ENCODE data around the gene WIPF1. TPM values are rescaled to one million over a fixed set of nuclear protein-coding genes. Genes with fewer than 3 reads are reported as not detected.

The WIPF1 gene
- total RNA-seq, 4 donors from 2014 or later = 31.5 to 61.5 (median 36.3) TPM

DNA sequence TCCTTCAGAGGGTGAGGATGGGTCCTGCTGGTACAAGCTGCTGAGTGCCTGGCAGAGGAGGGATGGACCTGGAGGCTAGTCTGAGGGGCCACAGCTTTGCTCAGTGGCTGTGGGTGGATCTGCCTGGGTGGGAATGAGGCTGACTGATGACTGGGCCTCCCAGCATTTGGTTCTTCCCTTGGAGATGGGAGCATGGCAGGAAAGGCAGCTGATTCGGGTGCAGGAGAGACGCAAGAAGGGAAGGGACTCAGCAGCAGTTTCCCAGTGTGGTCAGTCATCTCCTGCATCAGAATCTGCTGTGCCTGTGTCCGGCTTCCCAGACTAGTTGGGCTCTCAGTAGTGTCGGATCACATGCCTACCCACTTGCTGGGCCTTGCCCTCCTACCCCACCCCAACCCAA, 7.3 kb downstream of the WIPF1 start:
- no peak overlapping the region for H3K4me3 ChIP-seq
- no peaks in the 10 kb centered on the region for H3K9me3 ChIP-seq
- H3K4me1 ChIP-seq = peaks cover 8 to 68% (median 59%) of the 10 kb centered on the region in 4 donors
- TF ChIP-seq, protein P1, sequence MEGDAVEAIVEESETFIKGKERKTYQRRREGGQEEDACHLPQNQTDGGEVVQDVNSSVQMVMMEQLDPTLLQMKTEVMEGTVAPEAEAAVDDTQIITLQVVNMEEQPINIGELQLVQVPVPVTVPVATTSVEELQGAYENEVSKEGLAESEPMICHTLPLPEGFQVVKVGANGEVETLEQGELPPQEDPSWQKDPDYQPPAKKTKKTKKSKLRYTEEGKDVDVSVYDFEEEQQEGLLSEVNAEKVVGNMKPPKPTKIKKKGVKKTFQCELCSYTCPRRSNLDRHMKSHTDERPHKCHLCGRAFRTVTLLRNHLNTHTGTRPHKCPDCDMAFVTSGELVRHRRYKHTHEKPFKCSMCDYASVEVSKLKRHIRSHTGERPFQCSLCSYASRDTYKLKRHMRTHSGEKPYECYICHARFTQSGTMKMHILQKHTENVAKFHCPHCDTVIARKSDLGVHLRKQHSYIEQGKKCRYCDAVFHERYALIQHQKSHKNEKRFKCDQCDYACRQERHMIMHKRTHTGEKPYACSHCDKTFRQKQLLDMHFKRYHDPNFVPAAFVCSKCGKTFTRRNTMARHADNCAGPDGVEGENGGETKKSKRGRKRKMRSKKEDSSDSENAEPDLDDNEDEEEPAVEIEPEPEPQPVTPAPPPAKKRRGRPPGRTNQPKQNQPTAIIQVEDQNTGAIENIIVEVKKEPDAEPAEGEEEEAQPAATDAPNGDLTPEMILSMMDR (IDR thresholded peaks at IDR 0.05) = no peak
- TF ChIP-seq POLR2AphosphoS5 (IDR thresholded peaks at IDR 0.05) (no peak), POLR2A (IDR thresholded peaks at IDR 0.05; ENCODE audit: low read depth) (no peak), EP300 (IDR thresholded peaks at IDR 0.05) (no peak)
- intact Hi-C loops (cut with DNase I) = no loop called here
- 96% methylated on average over 3 of the region's 4 CpGs for WGBS
- DNase-seq (ENCODE audit: extremely low spot score) = no peak
- peak overlapping the region in 1 of 4 donors; percentile 15 for H3K27ac ChIP-seq (replicated peaks in 1 of 4)
- H3K27me3 ChIP-seq = no peaks in the 10 kb centered on the region
- H3K36me3 ChIP-seq = peaks cover 0 to 4% (median under 1%) of the 10 kb centered on the region in 4 donors

DNA sequence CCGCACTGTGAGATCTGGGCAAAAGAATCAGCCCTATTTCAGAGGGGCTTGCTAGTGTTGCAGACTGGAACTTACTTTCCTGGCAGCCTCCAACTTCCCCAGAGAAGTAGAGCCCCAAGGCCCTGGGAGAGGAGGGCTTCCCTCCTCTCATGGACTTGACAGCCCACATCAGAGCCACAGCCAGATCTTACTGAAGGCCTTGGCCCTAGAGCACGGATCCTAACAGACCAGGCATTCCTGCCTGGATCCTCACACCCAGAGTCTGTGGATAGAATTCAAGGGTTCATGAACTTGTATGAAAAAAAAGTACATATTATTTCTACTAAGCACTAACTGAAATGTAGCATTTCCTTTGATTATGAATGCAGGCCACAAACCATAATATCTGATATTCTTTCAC, 8.3 kb downstream of the WIPF1 start:
- H3K9me3 ChIP-seq = no peaks in the 10 kb centered on the region
- H3K4me3 ChIP-seq = no peak overlapping the region
- intact Hi-C loops (cut with DNase I) = no loop called here
- WGBS = 92% methylated on average over 2 of the region's 2 CpGs
- H3K27me3 ChIP-seq = no peaks in the 10 kb centered on the region
- H3K36me3 ChIP-seq = peaks cover under 1 to 14% (median 8%) of the 10 kb centered on the region in 4 donors
- no peak for TF ChIP-seq POLR2A (IDR thresholded peaks at IDR 0.05; ENCODE audit: low read depth)
- TF ChIP-seq EP300 (IDR thresholded peaks at IDR 0.05) = no peak
- no peak for TF ChIP-seq POLR2AphosphoS5 (IDR thresholded peaks at IDR 0.05)
- TF ChIP-seq, protein P1 (IDR thresholded peaks at IDR 0.05) = no peak
- no peak overlapping the region for H3K27ac ChIP-seq (replicated peaks in 1 of 4)
- DNase-seq (ENCODE audit: extremely low spot score) = no peak
- H3K4me1 ChIP-seq = peaks cover 8 to 67% (median 59%) of the 10 kb centered on the region in 4 donors

- Histone ChIP-seq H3K4me1 (peaks cover 5 to 58% (median 52%) of the 10 kb centered on the region in 4 donors), H3K27me3 (no peaks in the 10 kb centered on the region), H3K27ac (replicated peaks in 1 of 4) (no peak overlapping the region), H3K36me3 (peaks cover 7 to 22% (median 13%) of the 10 kb centered on the region in 4 donors), H3K4me3 (no peak overlapping the region), H3K9me3 (no peaks in the 10 kb centered on the region)
- no peak for TF ChIP-seq POLR2A (IDR thresholded peaks at IDR 0.05; ENCODE audit: low read depth)
- DNase-seq (ENCODE audit: extremely low spot score) = no peak
- intact Hi-C loops (cut with DNase I) = no loop called here
- WGBS = 90% methylated on average over 2 of the region's 2 CpGs
Measured at GRCh38 chr2:174588463-174588862, 9.1 kb downstream of the WIPF1 start.

GRCh38 chr2:174587579-174587978, 10.0 kb downstream of the WIPF1 start:
- TF ChIP-seq EP300 (IDR thresholded peaks at IDR 0.05) (no peak), POLR2A (IDR thresholded peaks at IDR 0.05; ENCODE audit: low read depth) (no peak), POLR2AphosphoS5 (IDR thresholded peaks at IDR 0.05) (no peak)
- TF ChIP-seq, protein P1 (IDR thresholded peaks at IDR 0.05) = no peak
- 87% methylated on average over 4 of the region's 4 CpGs for WGBS
- H3K36me3 ChIP-seq = peaks cover 7 to 31% (median 13%) of the 10 kb centered on the region in 4 donors
- H3K27ac ChIP-seq (replicated peaks in 1 of 4) = no peak overlapping the region
- no peak overlapping the region for H3K4me3 ChIP-seq
- DNase-seq (ENCODE audit: extremely low spot score) = no peak
- no peaks in the 10 kb centered on the region for H3K9me3 ChIP-seq
- intact Hi-C loops (cut with DNase I) = no loop called here
- peaks cover 5 to 57% (median 52%) of the 10 kb centered on the region in 4 donors for H3K4me1 ChIP-seq
- no peaks in the 10 kb centered on the region for H3K27me3 ChIP-seq

DNA sequence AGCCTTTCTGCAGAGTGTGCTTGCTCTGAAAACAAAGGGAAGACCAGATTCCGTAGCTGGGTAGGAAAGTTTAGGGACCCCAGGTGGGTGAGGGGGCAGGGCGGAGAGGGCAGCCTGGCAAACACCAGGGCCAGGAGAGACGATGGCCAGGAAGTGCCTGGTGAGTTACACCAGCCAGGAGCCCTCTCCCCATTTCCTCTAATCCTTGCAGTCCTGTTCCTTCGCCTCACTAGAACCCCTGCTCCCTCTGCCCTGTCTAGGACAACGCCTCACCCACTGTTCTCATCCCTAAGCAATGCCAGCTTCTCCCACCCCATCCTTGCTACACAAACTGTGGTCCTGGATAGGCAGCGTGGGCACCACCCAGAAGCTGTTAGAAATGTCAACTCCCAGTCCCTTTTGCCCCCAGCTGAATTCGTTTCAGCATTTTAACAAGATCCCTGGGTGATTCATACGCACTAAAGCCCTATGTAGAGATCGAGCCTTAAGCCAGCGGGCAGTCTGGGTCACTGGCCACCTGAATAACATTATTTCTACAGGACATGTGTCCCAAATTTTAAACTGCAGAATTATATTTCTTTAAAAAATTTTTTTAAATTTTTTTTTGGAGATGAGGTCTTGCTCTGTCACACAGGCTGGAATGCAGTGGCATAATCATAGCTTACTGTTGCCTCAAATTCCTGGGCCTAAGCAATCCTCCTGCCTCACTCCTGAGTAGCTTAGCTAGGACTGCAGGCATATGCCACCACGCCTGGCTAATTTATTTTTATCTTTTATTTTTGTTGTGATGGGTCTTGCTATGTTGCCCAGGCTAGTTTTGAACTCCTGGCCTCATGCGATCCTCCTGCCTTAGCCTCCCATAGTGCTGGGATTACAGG, 10.9 kb downstream of the WIPF1 start:
- Histone ChIP-seq H3K4me1 (peaks cover 5 to 57% (median 50%) of the 10 kb centered on the region in 4 donors), H3K27ac (replicated peaks in 1 of 4) (no peak overlapping the region), H3K27me3 (no peaks in the 10 kb centered on the region), H3K9me3 (no peaks in the 10 kb centered on the region), H3K4me3 (no peak overlapping the region), H3K36me3 (peaks cover 7 to 36% (median 15%) of the 10 kb centered on the region in 4 donors)
- intact Hi-C loops (cut with DNase I) = no loop called here
- WGBS = 85% methylated on average over 12 of the region's 12 CpGs
- DNase-seq (ENCODE audit: extremely low spot score) = no peak
- TF ChIP-seq POLR2AphosphoS5 (IDR thresholded peaks at IDR 0.05) = no peak
- TF ChIP-seq, protein P1 (IDR thresholded peaks at IDR 0.05) = no peak
- no peak for TF ChIP-seq POLR2A (IDR thresholded peaks at IDR 0.05; ENCODE audit: low read depth)
- TF ChIP-seq EP300 (IDR thresholded peaks at IDR 0.05) = no peak

Measured in esophagus muscularis mucosa (tissue), 4 donors.